Vagina (tissue), 2 donors: ENCODE data around the gene SYTL5. TPM values are rescaled to one million over a fixed set of nuclear protein-coding genes. Genes with fewer than 3 reads are reported as not detected.

Source experiments
- DNase-seq, 2 donors: peaks; one replicate each; pipeline ENCODE4 v3.0.0-alpha.2; 2017; ENCODE audit errors: extremely low spot score in 2 of 2
- H3K27ac ChIP-seq: fragments of 200-600 bp; sonication (generic); one replicate; pipeline ENCODE4 v1.5.1; 2019
- H3K27me3 ChIP-seq: fragments of 200-600 bp; sonication (generic); one replicate; pipeline ENCODE4 v1.5.1; 2019
- H3K36me3 ChIP-seq, 2 donors: fragments of 200-600 bp; sonication (generic); one replicate each; pipeline ENCODE4 v1.5.1; 2017 to 2019
- H3K4me1 ChIP-seq: fragments of 200-600 bp; sonication (generic); one replicate; pipeline ENCODE4 v1.5.1; 2019
- H3K4me3 ChIP-seq, 2 donors: fragments of 200-600 bp; sonication (generic); 1 replicate in 1 of 2; 2 replicates in 1 of 2; pipeline ENCODE4 v1.5.1; 2016 to 2019
- H3K9me3 ChIP-seq: fragments of 200-600 bp; sonication (generic); one replicate; pipeline ENCODE4 v1.5.1; 2019
- POLR2A ChIP-seq, 2 donors: fragments of 450-650 bp; IDR thresholded peaks; one replicate each; pipeline ENCODE4 v1.6.1; 2017; ENCODE audit warnings: antibody characterized with exemption in 2 of 2, mild to moderate bottlenecking in 2 of 2, moderate library complexity in 2 of 2
- POLR2AphosphoS5 ChIP-seq, 2 donors: sonication (generic); formaldehyde crosslinking; IDR thresholded peaks; one replicate each; pipeline ENCODE4 v1.9.0; 2017; ENCODE audit warnings: antibody characterized with exemption in 2 of 2, mild to moderate bottlenecking in 2 of 2, low read depth in 1 of 2; ENCODE audit not compliant: insufficient read depth in 1 of 2
- intact Hi-C: fragments of 100-400 bp; cut with DNase I; formaldehyde crosslinking; loops from one replicate; pipeline ENCODE4 v1.15.1; 2023
- total RNA-seq: library from RNA; depleted of rRNA; stranded (reverse); fragments of >200 nt; gene quantifications from one replicate; pipeline ENCODE4 v1.2.3, GENCODE V29; 2016
- TF ChIP-seq, protein P1 (sequence below), 3 experiments: fragments of 450-650 bp in 2 of 3; fragments of 200-600 bp in 1 of 3; sonication (generic) in 1 of 3; IDR thresholded peaks; one replicate each; pipeline ENCODE4 v1.5.1; 2017 to 2019; ENCODE audit warnings: antibody characterized with exemption in 3 of 3, mild to moderate bottlenecking in 2 of 3, moderate library complexity in 2 of 3

The SYTL5 gene
- total RNA-seq, 1 donor from 2014 or later: 1.2 TPM

DNA sequence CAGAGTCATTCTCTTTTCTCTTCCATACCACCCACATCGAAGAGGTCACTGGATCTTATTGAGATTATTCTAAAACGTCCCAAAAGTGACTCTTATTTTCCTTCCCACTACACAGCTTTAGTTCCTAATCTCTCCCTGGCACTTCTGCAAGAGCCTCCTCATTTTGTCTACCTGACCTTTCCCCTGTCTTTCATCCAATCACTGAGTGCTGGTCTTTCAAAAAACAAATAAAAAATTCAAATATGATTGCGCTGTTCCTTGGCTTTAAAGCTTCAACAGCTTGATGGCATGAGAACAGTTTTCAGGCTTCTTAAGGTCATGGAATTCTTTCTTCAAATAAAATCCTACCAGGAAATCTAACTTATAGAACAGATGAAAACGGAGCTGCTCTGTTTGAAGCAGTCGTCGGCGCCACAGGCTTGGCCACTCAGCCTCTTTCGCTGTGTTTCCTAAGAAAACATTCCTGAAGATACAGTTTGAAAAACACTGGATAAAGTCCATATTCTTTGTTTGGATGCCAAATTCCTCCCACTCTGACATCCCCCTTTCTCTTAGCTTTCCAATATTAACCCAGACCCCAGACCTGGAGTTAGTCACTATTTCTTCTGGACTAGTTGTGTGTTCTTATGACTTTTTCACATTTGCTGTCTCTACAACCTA, 12.5 kb downstream of the SYTL5 start:
- Histone ChIP-seq H3K36me3 (no peaks in the 10 kb centered on the region), H3K4me3 (no peak overlapping the region), H3K27me3 (no peaks in the 10 kb centered on the region), H3K4me1 (no peaks in the 10 kb centered on the region), H3K27ac (no peak overlapping the region), H3K9me3 (no peaks in the 10 kb centered on the region)
- DNase-seq: no peak
- intact Hi-C loops: no loop called here
- TF ChIP-seq POLR2A (IDR thresholded peaks at IDR 0.05) (no peak), POLR2AphosphoS5 (IDR thresholded peaks at IDR 0.05; ENCODE audit: insufficient read depth in 1 of 2, low read depth in 1 of 2) (no peak)
- TF ChIP-seq, protein P1, sequence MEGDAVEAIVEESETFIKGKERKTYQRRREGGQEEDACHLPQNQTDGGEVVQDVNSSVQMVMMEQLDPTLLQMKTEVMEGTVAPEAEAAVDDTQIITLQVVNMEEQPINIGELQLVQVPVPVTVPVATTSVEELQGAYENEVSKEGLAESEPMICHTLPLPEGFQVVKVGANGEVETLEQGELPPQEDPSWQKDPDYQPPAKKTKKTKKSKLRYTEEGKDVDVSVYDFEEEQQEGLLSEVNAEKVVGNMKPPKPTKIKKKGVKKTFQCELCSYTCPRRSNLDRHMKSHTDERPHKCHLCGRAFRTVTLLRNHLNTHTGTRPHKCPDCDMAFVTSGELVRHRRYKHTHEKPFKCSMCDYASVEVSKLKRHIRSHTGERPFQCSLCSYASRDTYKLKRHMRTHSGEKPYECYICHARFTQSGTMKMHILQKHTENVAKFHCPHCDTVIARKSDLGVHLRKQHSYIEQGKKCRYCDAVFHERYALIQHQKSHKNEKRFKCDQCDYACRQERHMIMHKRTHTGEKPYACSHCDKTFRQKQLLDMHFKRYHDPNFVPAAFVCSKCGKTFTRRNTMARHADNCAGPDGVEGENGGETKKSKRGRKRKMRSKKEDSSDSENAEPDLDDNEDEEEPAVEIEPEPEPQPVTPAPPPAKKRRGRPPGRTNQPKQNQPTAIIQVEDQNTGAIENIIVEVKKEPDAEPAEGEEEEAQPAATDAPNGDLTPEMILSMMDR (IDR thresholded peaks at IDR 0.05): no peak

DNA sequence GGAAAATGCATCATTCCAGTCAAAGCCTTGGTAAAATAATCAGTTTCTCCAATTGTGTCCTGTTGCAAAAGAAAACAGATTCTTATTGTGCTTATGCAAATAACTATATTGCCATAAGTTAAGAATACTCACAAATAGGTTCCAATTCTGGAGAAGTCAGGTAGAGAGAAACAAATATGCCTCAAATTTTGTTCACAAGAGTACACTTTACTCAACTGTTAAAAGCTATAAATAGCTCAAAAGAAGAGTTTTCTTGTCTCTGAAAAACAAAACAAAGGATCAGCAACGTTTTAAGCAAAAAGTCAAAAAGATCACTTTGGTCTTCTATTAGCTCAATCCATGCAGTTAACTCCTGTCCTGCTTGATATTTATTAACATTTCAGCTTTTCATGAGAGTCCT, 21.9 kb downstream of the SYTL5 start:
- no peak for TF ChIP-seq POLR2AphosphoS5 (IDR thresholded peaks at IDR 0.05; ENCODE audit: insufficient read depth in 1 of 2, low read depth in 1 of 2)
- TF ChIP-seq, protein P1 (IDR thresholded peaks at IDR 0.05): no peak
- TF ChIP-seq POLR2A (IDR thresholded peaks at IDR 0.05): no peak
- no peak for DNase-seq
- Histone ChIP-seq H3K4me1 (no peaks in the 10 kb centered on the region), H3K9me3 (no peaks in the 10 kb centered on the region), H3K27ac (no peak overlapping the region), H3K4me3 (no peak overlapping the region), H3K27me3 (no peaks in the 10 kb centered on the region), H3K36me3 (no peaks in the 10 kb centered on the region)
- intact Hi-C loops: no loop called here

DNA sequence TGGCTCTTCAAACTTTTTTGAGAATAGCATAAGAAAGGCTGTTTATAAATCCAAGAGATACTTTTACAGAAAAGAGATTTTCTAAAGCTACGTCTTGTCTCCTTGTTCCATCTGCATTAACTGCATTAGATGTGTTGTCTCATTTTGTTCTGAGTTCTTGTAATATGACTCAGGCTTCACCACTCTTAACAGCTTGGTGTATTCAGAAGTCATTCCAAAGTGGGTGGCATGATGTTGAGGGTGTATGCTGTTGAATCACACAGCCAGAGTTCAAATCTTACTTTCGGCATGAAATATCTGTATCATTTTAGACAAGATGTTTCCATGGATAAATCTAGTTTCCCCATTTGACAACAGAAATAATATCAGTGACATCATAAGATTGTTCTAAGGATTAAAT, 30.1 kb downstream of the SYTL5 start:
- intact Hi-C loops: no loop called here
- Histone ChIP-seq H3K4me1 (no peaks in the 10 kb centered on the region), H3K27me3 (no peaks in the 10 kb centered on the region), H3K4me3 (no peak overlapping the region), H3K36me3 (no peaks in the 10 kb centered on the region), H3K27ac (no peak overlapping the region), H3K9me3 (no peaks in the 10 kb centered on the region)
- TF ChIP-seq POLR2A (IDR thresholded peaks at IDR 0.05): no peak
- no peak for TF ChIP-seq POLR2AphosphoS5 (IDR thresholded peaks at IDR 0.05; ENCODE audit: insufficient read depth in 1 of 2, low read depth in 1 of 2)
- TF ChIP-seq, protein P1 (IDR thresholded peaks at IDR 0.05): no peak
- no peak for DNase-seq

DNA sequence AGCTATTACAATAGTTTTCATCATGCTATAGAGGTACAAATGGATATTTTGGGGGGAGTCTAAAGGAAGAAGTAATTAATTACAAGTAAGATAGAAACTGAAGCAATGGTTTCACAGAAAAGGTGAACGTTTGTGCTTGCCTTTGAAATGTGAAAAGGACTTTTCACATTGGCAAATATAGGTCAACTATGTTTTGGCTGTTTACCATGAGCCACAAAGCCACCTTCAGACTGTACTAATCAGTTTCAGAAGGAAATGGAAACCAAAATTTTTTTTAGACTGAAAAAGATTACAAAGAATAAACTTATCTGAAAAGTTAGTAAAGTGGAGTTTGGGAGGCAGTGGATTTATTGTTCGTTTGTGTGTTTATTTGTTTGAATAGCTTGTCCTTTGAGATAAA, 32.1 kb downstream of the SYTL5 start:
- intact Hi-C loops: no loop called here
- Histone ChIP-seq H3K27me3 (no peaks in the 10 kb centered on the region), H3K4me1 (no peaks in the 10 kb centered on the region), H3K4me3 (no peak overlapping the region), H3K9me3 (no peaks in the 10 kb centered on the region), H3K36me3 (no peaks in the 10 kb centered on the region), H3K27ac (no peak overlapping the region)
- no peak for DNase-seq
- TF ChIP-seq POLR2A (IDR thresholded peaks at IDR 0.05) (no peak), POLR2AphosphoS5 (IDR thresholded peaks at IDR 0.05; ENCODE audit: insufficient read depth in 1 of 2, low read depth in 1 of 2) (no peak)
- TF ChIP-seq, protein P1 (IDR thresholded peaks at IDR 0.05): no peak

DNA sequence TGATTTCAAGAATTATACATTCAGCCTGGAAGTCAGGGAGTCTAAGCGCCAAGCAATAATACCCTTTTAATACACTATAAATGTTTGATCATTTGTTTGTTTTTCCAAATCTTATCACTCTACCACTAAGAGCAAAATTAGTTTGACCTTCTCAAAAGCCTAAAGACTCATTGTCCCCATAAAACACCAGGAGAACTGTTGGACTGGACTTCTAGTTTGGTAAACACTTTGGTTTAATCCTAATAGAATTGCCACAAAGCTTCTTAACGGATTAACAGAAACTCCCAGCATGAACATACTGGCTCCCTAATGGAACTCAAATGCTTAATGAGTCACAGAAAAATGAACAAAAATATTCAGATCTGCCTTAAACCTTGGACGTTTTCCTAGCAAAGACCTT, 34.9 kb downstream of the SYTL5 start:
- Histone ChIP-seq H3K27ac (no peak overlapping the region), H3K27me3 (no peaks in the 10 kb centered on the region), H3K36me3 (no peaks in the 10 kb centered on the region), H3K4me1 (no peaks in the 10 kb centered on the region), H3K4me3 (no peak overlapping the region), H3K9me3 (no peaks in the 10 kb centered on the region)
- DNase-seq: no peak
- intact Hi-C loops: no loop called here
- TF ChIP-seq POLR2A (IDR thresholded peaks at IDR 0.05) (no peak), POLR2AphosphoS5 (IDR thresholded peaks at IDR 0.05; ENCODE audit: insufficient read depth in 1 of 2, low read depth in 1 of 2) (no peak)
- TF ChIP-seq, protein P1 (IDR thresholded peaks at IDR 0.05): no peak
